Calu3 (cell line): ENCODE results near the gene BCL10. TPM values are rescaled to one million over a fixed set of nuclear protein-coding genes. Genes with fewer than 3 reads are reported as not detected.

Experiments used
- BruUV-seq: library from RNA; stranded (reverse); fragments of 400-500 nt; replicated peaks from 2 replicates; lab custom pipeline; 2021; lab: Mats Ljungman, UMichigan
- CTCF ChIA-PET: fragments of 300-600 bp; sonication (Branson Sonifier 250); formaldehyde crosslinking; loops from one replicate; lab custom pipeline; 2022; ENCODE audit warnings: antibody characterized with exemption; lab: Charles Lee
- DNase-seq: peaks from one replicate; pipeline ENCODE4 v3.0.0; 2022
- H3K27ac Mint-ChIP-seq: one replicate; pipeline ENCODE4 v1.8.0; 2022; ENCODE audit warnings: mixed read lengths; ENCODE audit not compliant: unreplicated experiment
- H3K27me3 Mint-ChIP-seq: one replicate; pipeline ENCODE4 v1.8.0; 2022; ENCODE audit warnings: mixed read lengths; ENCODE audit not compliant: unreplicated experiment
- H3K36me3 Mint-ChIP-seq: one replicate; pipeline ENCODE4 v1.8.0; 2022; ENCODE audit warnings: mild to moderate bottlenecking, moderate library complexity, mixed read lengths; ENCODE audit not compliant: insufficient read depth, unreplicated experiment
- H3K4me1 Mint-ChIP-seq: one replicate; pipeline ENCODE4 v1.8.0; 2022; ENCODE audit warnings: mild to moderate bottlenecking, low read depth, mixed read lengths; ENCODE audit not compliant: unreplicated experiment
- H3K4me3 Mint-ChIP-seq: one replicate; pipeline ENCODE4 v1.8.0; 2022; ENCODE audit warnings: mild to moderate bottlenecking, low read depth, moderate library complexity, mixed read lengths; ENCODE audit not compliant: unreplicated experiment
- H3K9me3 Mint-ChIP-seq: one replicate; pipeline ENCODE4 v1.8.0; 2022; ENCODE audit warnings: low read depth, mixed read lengths; ENCODE audit not compliant: unreplicated experiment
- CTCF ChIP-seq: fragments of 200-600 bp; IDR thresholded peaks from one replicate; pipeline ENCODE4 v1.8.0; 2022; ENCODE audit warnings: antibody characterized with exemption; ENCODE audit not compliant: unreplicated experiment
- intact Hi-C: fragments of 100-400 bp; cut with micrococcal nuclease; formaldehyde crosslinking; loops from one replicate; pipeline ENCODE4 v1.10.0; 2022; ENCODE audit not compliant: unreplicated experiment
- total RNA-seq: library from RNA; stranded (reverse); gene quantifications from 2 replicates; pipeline ENCODE4 v1.2.3, GENCODE V29; 2022

BCL10 gene
- total RNA-seq, 1 experiment from 2014 or later = 57.7 TPM

DNA sequence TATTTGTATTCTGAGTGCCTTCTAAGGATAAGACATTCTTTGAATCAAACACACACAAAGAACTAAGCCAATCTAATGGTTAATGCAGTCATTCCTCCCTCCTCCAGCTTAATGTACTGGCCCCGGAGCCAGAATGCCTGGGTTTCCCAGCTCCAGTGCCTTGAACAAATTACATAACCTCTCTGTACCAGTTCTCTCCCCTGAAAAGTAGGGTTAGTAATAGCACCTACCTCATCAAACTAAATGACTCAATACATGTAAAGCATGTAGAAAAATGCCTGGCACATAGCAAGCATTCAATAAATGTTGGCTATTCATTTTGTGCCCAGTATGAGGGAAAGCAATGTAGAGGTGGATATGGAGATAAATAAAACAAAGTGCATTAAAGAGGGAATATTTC, 31.0 kb downstream of the BCL10 start:
- H3K4me3 Mint-ChIP-seq = no peak overlapping the region
- H3K36me3 Mint-ChIP-seq = peaks cover 3% of the 10 kb centered on the region
- H3K27ac Mint-ChIP-seq = no peak overlapping the region
- CTCF ChIA-PET = no interaction called here
- intact Hi-C loops = no loop called here
- peaks cover 10% of the 10 kb centered on the region for H3K4me1 Mint-ChIP-seq
- no peak for TF ChIP-seq CTCF
- DNase-seq = no peak
- peaks cover 8% of the 10 kb centered on the region for H3K9me3 Mint-ChIP-seq
- no TSS peak for BruUV-seq
- no peaks in the 10 kb centered on the region for H3K27me3 Mint-ChIP-seq

DNA sequence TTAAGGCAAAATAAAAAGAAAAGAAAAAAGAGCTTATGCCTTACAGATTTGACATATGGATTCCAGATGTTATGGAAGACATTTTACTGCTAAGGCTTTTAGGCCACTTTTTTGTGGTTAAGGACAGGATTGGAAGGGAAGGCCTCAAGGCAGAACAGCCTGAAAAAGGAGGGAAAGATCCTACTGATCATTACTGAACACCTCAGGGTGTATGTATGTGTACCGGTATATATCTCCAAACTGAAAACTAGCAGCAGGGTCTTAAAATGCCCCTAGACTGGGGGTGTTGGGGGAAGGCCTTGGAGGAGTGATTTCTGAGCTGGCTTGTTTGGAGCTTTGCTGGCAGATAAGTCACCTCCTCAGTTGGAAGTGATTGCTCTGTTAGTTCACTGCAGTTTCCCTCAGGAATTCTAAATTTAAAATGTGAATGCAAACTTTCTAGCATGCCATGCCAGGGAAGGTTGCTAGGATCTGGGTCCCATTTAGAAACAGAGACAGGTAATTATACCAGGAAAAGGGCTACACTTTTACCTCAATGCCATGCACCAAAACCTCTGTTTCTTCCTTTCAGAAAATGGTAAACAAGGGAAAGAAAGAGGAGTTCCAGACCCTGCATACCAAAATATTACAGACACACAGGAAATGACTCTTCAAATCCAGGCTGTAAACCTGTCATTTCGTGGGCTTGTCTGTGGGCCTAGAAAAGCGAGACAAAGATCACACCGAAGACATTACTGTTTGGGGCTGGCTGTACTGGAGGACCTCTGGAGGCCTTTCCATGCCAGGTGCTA, 32.0 kb downstream of the BCL10 start:
- Mint-ChIP-seq H3K27ac (no peak overlapping the region), H3K9me3 (peaks cover 1% of the 10 kb centered on the region), H3K4me1 (peaks cover 10% of the 10 kb centered on the region), H3K27me3 (no peaks in the 10 kb centered on the region), H3K36me3 (no peaks in the 10 kb centered on the region), H3K4me3 (no peak overlapping the region)
- no peak for DNase-seq
- CTCF ChIA-PET = interaction anchor here (0.6 to 1.3 kb wide), 3 partner anchors 135 to 448 kb away, joined by 3 to 4 read pairs (median 3); no protein-coding TSS in a partner anchor
- TF ChIP-seq CTCF = no peak
- intact Hi-C loops = loop anchor here (5.0 kb wide), 1 partner anchor 42 kb away; the partner anchor contains the start of gene SYDE2
- no TSS peak for BruUV-seq

- no TSS peak for BruUV-seq
- intact Hi-C loops = loop anchor here (5.0 kb wide), 1 partner anchor 41 kb away; the partner anchor contains the start of gene SYDE2
- Mint-ChIP-seq H3K4me3 (no peak overlapping the region), H3K9me3 (no peaks in the 10 kb centered on the region), H3K27ac (no peak overlapping the region), H3K27me3 (no peaks in the 10 kb centered on the region), H3K36me3 (no peaks in the 10 kb centered on the region), H3K4me1 (peaks cover 10% of the 10 kb centered on the region)
- TF ChIP-seq CTCF = no peak
- CTCF ChIA-PET = interaction anchor here (1.0 to 1.3 kb wide), 2 partner anchors 134 to 298 kb away, joined by 3 to 4 read pairs; no protein-coding TSS in a partner anchor
- DNase-seq = no peak
These were observed 33.1 kb downstream of the BCL10 start for GRCh38 chr1:85243372-85243771.

DNA sequence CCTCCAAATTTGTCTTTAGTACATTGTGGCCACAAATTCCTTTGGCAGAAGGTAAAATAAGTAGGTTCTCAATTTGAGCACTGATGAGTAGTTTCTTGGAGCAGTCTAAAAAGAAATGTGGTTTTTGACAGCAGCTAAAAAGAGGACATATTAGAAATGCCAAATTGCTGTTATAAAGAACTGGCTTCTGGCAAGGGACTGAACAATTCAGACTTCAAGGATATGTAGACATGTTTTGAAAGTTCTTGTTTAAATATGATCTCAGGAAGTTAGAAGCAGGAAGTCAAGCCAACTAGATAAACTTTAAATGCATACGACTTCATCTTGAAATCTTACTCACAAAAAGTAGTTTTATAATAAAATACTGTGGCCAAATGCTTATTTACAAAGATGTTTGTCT, 35.8 kb downstream of the BCL10 start:
- no peaks in the 10 kb centered on the region for H3K36me3 Mint-ChIP-seq
- H3K4me3 Mint-ChIP-seq = no peak overlapping the region
- H3K4me1 Mint-ChIP-seq = peaks cover 4% of the 10 kb centered on the region
- CTCF ChIA-PET = interaction anchor here (0.9 to 1.8 kb wide), 7 partner anchors 10 to 296 kb away, joined by 3 to 26 read pairs (median 3); partner anchors contain the start of gene C1orf52
- intact Hi-C loops = loop anchor here (1.0 to 5.0 kb wide), 3 partner anchors 38 to 295 kb away; partner anchors contain the start of gene SYDE2
- H3K27ac Mint-ChIP-seq = no peak overlapping the region
- DNase-seq = no peak
- BruUV-seq = no TSS peak
- no peaks in the 10 kb centered on the region for H3K27me3 Mint-ChIP-seq
- no peaks in the 10 kb centered on the region for H3K9me3 Mint-ChIP-seq
- no peak for TF ChIP-seq CTCF
